SJSA1 (cell line): ENCODE measurements around the gene HBS1L. TPM values are rescaled to one million over a fixed set of nuclear protein-coding genes. Genes with fewer than 3 reads are reported as not detected.
"Not testable (repeated sequence)": the region's sequence is repeated elsewhere in the genome, so short reads cannot be mapped to it uniquely, and the experiment has no call there.

ENCODE experiments used
- DNase-seq, 2 experiments: peaks; one replicate each; pipeline ENCODE4 v3.0.0-alpha.2; 2015 to 2020; ENCODE audit warnings: low spot score in 2 of 2, low read depth in 1 of 2
- H3K27ac ChIP-seq: fragments of 250-450 bp; sonication (Bioruptor Pico); 2 replicates; pipeline ENCODE4 v1.5.1; 2020; ENCODE audit warnings: mild to moderate bottlenecking, moderate library complexity
- H3K27me3 ChIP-seq: fragments of 250-450 bp; sonication (Bioruptor Pico); replicated peaks from 2 replicates; pipeline ENCODE4 v1.5.1; 2020; ENCODE audit warnings: mild to moderate bottlenecking, moderate library complexity
- H3K36me3 ChIP-seq: fragments of 250-450 bp; sonication (Bioruptor Pico); 2 replicates; pipeline ENCODE4 v1.5.1; 2020; ENCODE audit warnings: mild to moderate bottlenecking
- H3K4me1 ChIP-seq: fragments of 250-450 bp; sonication (Bioruptor Pico); replicated peaks from 2 replicates; pipeline ENCODE4 v1.6.1; 2021; ENCODE audit warnings: mild to moderate bottlenecking
- H3K4me3 ChIP-seq: fragments of 250-450 bp; sonication (Bioruptor Pico); 2 replicates; pipeline ENCODE4 v1.5.1; 2020; ENCODE audit warnings: mild to moderate bottlenecking
- H3K9me3 ChIP-seq: fragments of 250-450 bp; sonication (Bioruptor Pico); replicated peaks from 2 replicates; pipeline ENCODE4 v1.5.1; 2020; ENCODE audit warnings: mild to moderate bottlenecking
- total RNA-seq: library from RNA; depleted of rRNA; stranded (reverse); fragments of >200 nt; shearing (Covaris generic); gene quantifications from 2 replicates; pipeline ENCODE4 v1.2.3, GENCODE V29; 2014

The HBS1L gene
- total RNA-seq, 1 experiment from 2014 or later = 154 TPM

DNA sequence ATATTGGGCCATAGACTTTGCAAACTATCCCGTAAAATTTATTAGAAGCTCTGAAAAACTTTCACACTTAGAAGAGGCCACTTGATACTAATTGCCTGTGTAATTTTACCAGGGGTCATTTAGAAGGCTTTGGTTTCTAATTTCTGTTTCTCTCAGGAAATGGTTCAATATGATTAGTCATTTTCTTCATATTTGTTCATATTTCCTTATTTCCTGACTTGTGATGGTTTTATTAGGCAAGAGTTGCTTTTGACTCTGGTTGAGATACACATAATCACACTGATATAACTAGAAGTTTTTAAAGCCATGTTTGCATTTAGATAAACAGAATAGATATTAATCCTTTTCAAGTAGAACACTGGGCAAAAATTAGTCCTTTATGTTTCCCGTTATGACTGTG lies 11.8 kb upstream of the HBS1L start:
- H3K4me1 ChIP-seq = no peaks in the 10 kb centered on the region
- no peak for DNase-seq
- no peaks in the 10 kb centered on the region for H3K36me3 ChIP-seq
- no peaks in the 10 kb centered on the region for H3K9me3 ChIP-seq
- peaks cover 7% of the 10 kb centered on the region; the same call in 1 of the 2 replicates for H3K27me3 ChIP-seq
- no peak overlapping the region for H3K27ac ChIP-seq
- H3K4me3 ChIP-seq = no peak overlapping the region

DNA sequence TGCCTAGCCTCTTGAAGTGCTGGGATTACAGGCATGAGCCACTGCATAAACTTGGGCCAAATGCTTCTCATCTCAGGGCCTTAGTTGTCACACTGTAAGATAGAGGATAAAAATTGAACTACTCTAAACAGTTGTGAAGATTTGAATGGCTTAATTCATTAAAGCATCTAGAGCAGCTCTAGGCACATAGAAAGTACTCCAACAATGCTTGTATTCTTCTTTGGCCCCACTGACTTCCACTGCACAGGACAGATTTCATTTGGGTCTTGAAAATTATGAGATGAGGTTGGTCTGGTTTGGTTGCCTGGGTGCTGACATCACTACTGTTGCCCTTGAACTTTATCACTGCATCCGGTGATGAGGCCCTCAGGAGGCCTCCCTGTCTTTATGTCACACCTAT lies 10.0 kb upstream of the HBS1L start:
- no peaks in the 10 kb centered on the region for H3K4me1 ChIP-seq
- peaks cover 6% of the 10 kb centered on the region; the same call in 1 of the 2 replicates for H3K27me3 ChIP-seq
- H3K36me3 ChIP-seq = no peaks in the 10 kb centered on the region
- no peak for DNase-seq
- no peaks in the 10 kb centered on the region for H3K9me3 ChIP-seq
- H3K27ac ChIP-seq = no peak overlapping the region
- H3K4me3 ChIP-seq = no peak overlapping the region

DNA sequence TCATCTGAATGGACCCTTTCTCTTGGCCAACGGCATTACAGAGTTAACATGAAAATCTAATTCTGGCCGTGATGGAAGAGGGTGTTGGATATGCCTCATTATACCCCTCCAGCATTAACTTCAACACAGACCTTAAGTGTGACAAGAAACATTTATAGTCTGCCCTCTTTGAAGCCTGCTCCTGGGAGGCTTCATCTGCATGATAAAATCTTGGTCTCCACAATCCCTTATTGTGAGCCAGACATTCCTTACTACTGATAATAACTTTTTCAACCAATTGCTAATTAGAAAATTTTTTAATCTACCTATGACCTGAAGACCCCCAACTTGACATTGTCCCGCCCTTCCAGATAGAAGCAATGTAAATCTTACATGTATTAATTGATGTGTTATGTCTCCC lies 9.3 kb upstream of the HBS1L start:
- no peak for DNase-seq
- no peak overlapping the region for H3K4me3 ChIP-seq
- no peaks in the 10 kb centered on the region for H3K9me3 ChIP-seq
- H3K27ac ChIP-seq = no peak overlapping the region
- peaks cover 3% of the 10 kb centered on the region; the same call in 1 of the 2 replicates for H3K27me3 ChIP-seq
- no peaks in the 10 kb centered on the region for H3K4me1 ChIP-seq
- H3K36me3 ChIP-seq = no peaks in the 10 kb centered on the region

- no peaks in the 10 kb centered on the region for H3K9me3 ChIP-seq
- H3K4me1 ChIP-seq = no peaks in the 10 kb centered on the region
- no peaks in the 10 kb centered on the region for H3K36me3 ChIP-seq
- DNase-seq = no peak
- no peak overlapping the region for H3K27ac ChIP-seq
- H3K4me3 ChIP-seq = no peak overlapping the region
- H3K27me3 ChIP-seq = 0 out of 2 replicates have a peak, but pooled peaks cover 3% of the 10 kb centered on the region
Observed at GRCh38 chr6:135062735-135063134, 8.1 kb upstream of the HBS1L start.

DNA sequence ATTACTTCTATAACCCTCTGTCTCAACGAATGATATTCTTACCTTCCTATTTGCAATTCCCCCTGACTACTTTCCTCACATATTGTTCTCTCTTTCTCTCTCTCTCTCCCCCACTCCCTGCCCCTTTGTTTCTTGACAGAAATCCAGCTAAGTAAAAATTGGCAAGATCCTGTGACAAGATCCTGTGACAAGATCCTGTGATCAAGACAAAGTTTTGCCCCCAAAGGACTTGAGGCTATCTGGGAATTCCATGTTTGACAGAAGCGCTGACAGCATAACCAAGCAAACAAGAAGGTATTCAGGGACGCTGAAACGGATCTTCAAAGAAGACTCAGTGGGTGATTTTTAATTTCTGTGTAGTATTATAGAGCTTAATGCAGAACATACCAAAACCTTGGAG lies 5.5 kb upstream of the HBS1L start:
- Histone ChIP-seq H3K27ac (no peak overlapping the region), H3K9me3 (no peaks in the 10 kb centered on the region), H3K27me3 (no peaks in the 10 kb centered on the region), H3K4me1 (peaks cover under 1% of the 10 kb centered on the region; the same call in 1 of the 2 replicates), H3K36me3 (no peaks in the 10 kb centered on the region), H3K4me3 (no peak overlapping the region)
- DNase-seq = no peak

- not testable (repeated sequence) for H3K27ac ChIP-seq, H3K27me3 ChIP-seq, H3K4me1 ChIP-seq, H3K4me3 ChIP-seq, DNase-seq, H3K9me3 ChIP-seq, H3K36me3 ChIP-seq
Observed at GRCh38 chr6:135058299-135058698, 3.7 kb upstream of the HBS1L start.

GRCh38 chr6:135056632-135057031 lies 2.0 kb upstream of the HBS1L start:
- no peak for DNase-seq
- Histone ChIP-seq H3K27me3 (no peaks in the 10 kb centered on the region), H3K4me3 (no peak overlapping the region), H3K9me3 (no peaks in the 10 kb centered on the region), H3K36me3 (0 out of 2 replicates have a peak, but pooled peaks cover 7% of the 10 kb centered on the region), H3K4me1 (peaks cover 10% of the 10 kb centered on the region), H3K27ac (no peak overlapping the region)

GRCh38 chr6:135054226-135054568 lies 425 bp downstream of the HBS1L start:
- DNase-seq = no peak
- Histone ChIP-seq H3K4me1 (peaks cover 10% of the 10 kb centered on the region), H3K27ac (peak overlapping the region; percentile 65)

GRCh38 chr6:135053406-135053805 lies 1.2 kb downstream of the HBS1L start:
- DNase-seq = no peak
- Histone ChIP-seq H3K9me3 (no peaks in the 10 kb centered on the region), H3K4me3 (peak overlapping the region; percentile 58), H3K4me1 (peaks cover 10% of the 10 kb centered on the region), H3K27ac (no peak overlapping the region), H3K36me3 (peaks cover 24% of the 10 kb centered on the region), H3K27me3 (no peaks in the 10 kb centered on the region)

More at GRCh38 chr6:135054226-135054568, 425 bp downstream of the HBS1L start:
- Histone ChIP-seq H3K4me3 (peak overlapping the region; percentile 58), H3K9me3 (no peaks in the 10 kb centered on the region), H3K27me3 (no peaks in the 10 kb centered on the region), H3K36me3 (peaks cover 16% of the 10 kb centered on the region)

DNA sequence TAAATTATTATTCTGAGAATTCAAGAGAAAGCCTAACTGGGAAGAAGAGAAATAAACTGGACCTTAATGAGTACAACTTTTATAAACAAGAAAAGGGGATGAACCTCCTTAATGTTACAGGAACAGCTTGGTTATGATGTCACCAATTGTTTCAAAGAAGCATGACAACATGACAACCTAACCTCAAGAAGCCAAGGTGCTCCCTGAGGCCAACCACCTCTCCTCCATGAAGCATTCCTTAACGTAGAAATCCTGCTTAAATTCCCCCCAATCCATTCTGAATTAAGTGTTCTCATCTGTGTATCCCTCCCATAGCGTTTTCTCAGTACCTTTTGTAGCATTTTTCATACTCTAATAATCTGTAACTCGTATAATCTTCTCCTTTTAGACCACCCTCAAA lies 1.7 kb downstream of the HBS1L start:
- Histone ChIP-seq H3K27ac (no peak overlapping the region), H3K36me3 (peaks cover 29% of the 10 kb centered on the region), H3K4me1 (peaks cover 10% of the 10 kb centered on the region), H3K9me3 (no peaks in the 10 kb centered on the region), H3K27me3 (no peaks in the 10 kb centered on the region), H3K4me3 (no peak overlapping the region)
- no peak for DNase-seq

DNA sequence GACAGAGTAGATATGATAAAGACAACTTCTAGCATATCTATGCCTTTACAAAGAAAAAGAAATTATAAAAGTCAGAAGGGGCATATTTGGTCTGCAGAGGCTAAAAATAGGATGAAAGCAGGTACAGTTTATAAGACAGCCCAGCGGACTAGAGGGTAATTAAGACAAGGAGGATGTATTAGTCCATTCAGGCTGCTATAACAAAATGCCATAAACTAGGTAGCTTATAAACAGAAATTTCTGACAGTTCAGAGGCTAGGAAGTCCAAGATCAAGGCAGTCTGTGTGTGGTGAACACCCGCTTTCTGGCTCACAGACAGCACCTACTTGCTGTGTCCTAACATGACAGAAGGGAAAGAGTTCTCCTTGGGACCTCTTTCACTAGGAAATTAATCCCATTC lies 5.7 kb downstream of the HBS1L start:
- H3K4me1 ChIP-seq = peaks cover 12% of the 10 kb centered on the region
- H3K27me3 ChIP-seq = no peaks in the 10 kb centered on the region
- no peak overlapping the region for H3K4me3 ChIP-seq
- H3K9me3 ChIP-seq = no peaks in the 10 kb centered on the region
- H3K36me3 ChIP-seq = peaks cover 41% of the 10 kb centered on the region
- H3K27ac ChIP-seq = no peak overlapping the region
- DNase-seq = no peak

DNA sequence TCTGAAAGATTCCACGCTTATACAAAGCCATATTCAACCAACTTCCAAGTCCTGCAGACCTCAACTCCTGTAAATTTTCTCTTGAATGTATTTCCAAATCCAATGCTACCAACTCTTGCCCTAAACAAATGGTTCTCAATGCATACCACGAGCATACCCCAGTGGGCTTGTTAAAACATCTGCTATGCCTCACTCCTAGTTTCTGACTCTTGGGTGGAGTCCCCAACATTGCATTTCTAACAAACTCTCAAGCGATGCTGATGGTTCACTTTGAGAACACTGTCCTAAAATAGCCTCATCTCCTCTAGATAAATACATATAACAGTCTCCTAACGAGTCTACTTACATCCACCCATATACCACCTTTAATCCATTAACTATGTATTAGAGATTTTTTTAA lies 7.3 kb downstream of the HBS1L start:
- DNase-seq = no peak
- Histone ChIP-seq H3K36me3 (peaks cover 39% of the 10 kb centered on the region), H3K27me3 (no peaks in the 10 kb centered on the region), H3K4me1 (0 out of 2 replicates have a peak, but pooled peaks cover 5% of the 10 kb centered on the region), H3K9me3 (no peaks in the 10 kb centered on the region), H3K27ac (no peak overlapping the region), H3K4me3 (no peak overlapping the region)

GRCh38 chr6:135046912-135047311 lies 7.7 kb downstream of the HBS1L start:
- H3K27me3 ChIP-seq = no peaks in the 10 kb centered on the region
- H3K36me3 ChIP-seq = peaks cover 39% of the 10 kb centered on the region
- no peak overlapping the region for H3K4me3 ChIP-seq
- no peak for DNase-seq
- no peaks in the 10 kb centered on the region for H3K9me3 ChIP-seq
- H3K4me1 ChIP-seq = 0 out of 2 replicates have a peak, but pooled peaks cover 5% of the 10 kb centered on the region
- H3K27ac ChIP-seq = no peak overlapping the region

GRCh38 chr6:135044639-135045038 lies 10.0 kb downstream of the HBS1L start:
- no peaks in the 10 kb centered on the region for H3K27me3 ChIP-seq

DNA sequence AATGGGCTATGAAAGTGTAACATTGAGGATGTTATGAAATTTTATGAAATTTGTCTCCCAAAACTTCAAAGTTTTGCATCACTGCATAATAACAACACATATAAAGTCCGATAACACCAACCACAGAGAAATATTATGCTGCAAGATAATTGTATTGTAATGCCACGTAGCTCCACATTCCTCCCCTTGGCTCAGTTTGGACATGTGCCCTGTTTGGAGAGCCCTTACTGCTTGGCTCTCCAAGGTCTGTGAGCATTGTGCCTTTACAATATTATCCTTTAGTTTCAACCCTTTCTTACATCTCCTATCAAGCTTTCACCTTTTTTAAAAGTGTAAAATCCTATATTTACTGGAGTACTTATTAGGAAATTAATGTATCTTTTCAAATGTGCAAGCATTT lies 10.8 kb downstream of the HBS1L start:
- Histone ChIP-seq H3K4me1 (0 out of 2 replicates have a peak, but pooled peaks cover 5% of the 10 kb centered on the region), H3K36me3 (peaks cover 35% of the 10 kb centered on the region), H3K4me3 (no peak overlapping the region), H3K9me3 (no peaks in the 10 kb centered on the region), H3K27me3 (no peaks in the 10 kb centered on the region), H3K27ac (no peak overlapping the region)
- no peak for DNase-seq

More at GRCh38 chr6:135044639-135045038, 10.0 kb downstream of the HBS1L start:
- Histone ChIP-seq H3K4me1 (0 out of 2 replicates have a peak, but pooled peaks cover 5% of the 10 kb centered on the region), H3K4me3 (no peak overlapping the region), H3K36me3 (peaks cover 37% of the 10 kb centered on the region), H3K9me3 (no peaks in the 10 kb centered on the region), H3K27ac (no peak overlapping the region)
- no peak for DNase-seq
